Measurements from ENCODE around the gene BUB3.

GRCh38 chr10:123143825-123144168 lies 10.4 kb upstream of the BUB3 start:
- TF ChIP-seq POLR2A (IDR thresholded peaks at IDR 0.05) (no peak), CTCF (IDR thresholded peaks at IDR 0.05) (no peak), POLR2AphosphoS5 (IDR thresholded peaks at IDR 0.05) (no peak), EP300 (IDR thresholded peaks at IDR 0.05) (no peak)

Measured in sigmoid colon (tissue), 4 donors.